SK-N-SH (cell line): ENCODE results near the gene CCDC14.
"Not testable (repeated sequence)": the region's sequence is repeated elsewhere in the genome, so short reads cannot be mapped to it uniquely, and the experiment has no call there.

Source experiments
- EP300 ChIP-seq, 2 experiments: IDR thresholded peaks; 2 replicates each; pipeline versions ENCODE4 v1.4.0 to v1.6.1; 2012; ENCODE audit warnings: borderline replicate concordance in 1 of 2, low read depth in 1 of 2, low read length in 1 of 2
- FOSL2 ChIP-seq: IDR thresholded peaks from 2 replicates; pipeline ENCODE4 v1.4.0; 2012; ENCODE audit warnings: low read depth, mild to moderate bottlenecking, moderate library complexity, borderline replicate concordance
- FOXJ3 ChIP-seq: sonication (generic); formaldehyde crosslinking; IDR thresholded peaks from 2 replicates; pipeline ENCODE4 v1.5.1; 2020; ENCODE audit warnings: mild to moderate bottlenecking, missing genetic modification reagents
- MXI1 ChIP-seq: IDR thresholded peaks from 2 replicates; pipeline ENCODE4 v1.6.1; 2012; ENCODE audit warnings: mild to moderate bottlenecking, low read depth, low read length, improper control_type of control experiment
- NRF1 ChIP-seq: IDR thresholded peaks from 2 replicates; pipeline ENCODE4 v1.6.1; 2012; ENCODE audit warnings: low read depth, mild to moderate bottlenecking, low read length
- POLR2AphosphoS5 ChIP-seq: IDR thresholded peaks from 2 replicates; pipeline ENCODE4 v1.6.1; 2012; ENCODE audit warnings: low read depth, low read length
- RAD21 ChIP-seq: IDR thresholded peaks from 2 replicates; pipeline ENCODE4 v1.6.1; 2012; ENCODE audit warnings: mild to moderate bottlenecking, low read length
- RCOR1 ChIP-seq: fragments of 150-350 bp; IDR thresholded peaks from 2 replicates; pipeline ENCODE4 v1.6.1; 2017; ENCODE audit warnings: antibody characterized with exemption, low read length
- SIN3A ChIP-seq: IDR thresholded peaks from 2 replicates; pipeline ENCODE4 v1.6.1; 2012; ENCODE audit warnings: low read depth, mild to moderate bottlenecking, low read length, moderate library complexity, borderline replicate concordance
- SMC3 ChIP-seq: IDR thresholded peaks from 2 replicates; pipeline ENCODE4 v1.6.1; 2012; ENCODE audit warnings: low read depth, low read length, improper control_type of control experiment
- TAF1 ChIP-seq: IDR thresholded peaks from 2 replicates; pipeline ENCODE4 v1.6.1; 2012; ENCODE audit warnings: low read depth, mild to moderate bottlenecking, low read length, moderate library complexity, borderline replicate concordance
- TEAD4 ChIP-seq: IDR thresholded peaks from 2 replicates; pipeline ENCODE4 v1.4.0; 2012; ENCODE audit warnings: mild to moderate bottlenecking, borderline replicate concordance; ENCODE audit not compliant: insufficient read depth
- TF ChIP-seq, protein P1 (sequence below): fragments of 200-600 bp; sonication (generic); IDR thresholded peaks from 2 replicates; pipeline ENCODE4 v1.6.1; 2017; ENCODE audit warnings: antibody characterized with exemption, mild to moderate bottlenecking, moderate library complexity
- TF ChIP-seq, protein P2 (sequence below): IDR thresholded peaks from 2 replicates; pipeline ENCODE4 v1.4.0; 2012; ENCODE audit warnings: low read depth, borderline replicate concordance

DNA sequence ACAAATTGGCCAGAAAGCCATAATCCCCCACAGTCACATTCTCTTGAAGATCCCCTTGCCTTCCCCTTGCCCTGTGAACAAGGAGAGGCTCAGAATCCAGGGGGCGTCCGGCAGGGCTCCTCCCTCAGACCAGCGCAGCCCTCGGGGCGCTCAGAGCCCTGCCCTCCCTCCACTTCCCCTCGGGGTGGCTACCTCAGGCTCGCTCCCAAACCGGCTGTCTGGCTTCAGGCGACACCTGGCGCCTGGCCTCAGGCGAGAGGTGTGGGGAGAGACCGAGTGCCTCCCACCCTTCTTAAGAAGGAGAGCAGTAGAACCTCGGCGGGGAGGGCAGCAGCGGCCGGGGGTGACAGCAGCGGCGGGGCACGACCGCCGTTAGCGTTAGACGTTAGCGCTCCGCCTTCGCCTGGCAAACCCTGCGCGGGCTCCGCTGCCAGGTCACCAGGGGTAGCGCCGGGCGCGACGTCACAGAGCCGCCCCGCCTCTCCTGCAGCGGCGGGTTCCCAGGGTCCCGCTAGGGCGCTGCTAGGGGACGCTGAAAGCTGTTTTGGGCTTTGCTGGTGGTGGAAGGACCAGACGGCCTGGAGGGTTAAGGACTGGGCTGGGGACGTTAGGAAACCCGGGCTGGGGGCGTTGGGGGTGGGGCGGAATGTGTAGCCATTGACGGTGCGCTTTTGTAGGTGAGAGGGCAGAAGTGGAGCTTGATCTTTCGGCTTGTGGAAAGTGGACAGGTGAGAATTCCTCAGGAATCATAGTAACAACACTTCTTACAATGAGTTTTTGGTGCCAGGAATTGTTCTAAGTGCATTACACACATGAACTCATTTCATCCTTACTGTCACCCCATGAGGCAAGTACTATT lies 30.9 kb upstream of the CCDC14 start, which contains the start of gene ROPN1:
- TF ChIP-seq, protein P1, sequence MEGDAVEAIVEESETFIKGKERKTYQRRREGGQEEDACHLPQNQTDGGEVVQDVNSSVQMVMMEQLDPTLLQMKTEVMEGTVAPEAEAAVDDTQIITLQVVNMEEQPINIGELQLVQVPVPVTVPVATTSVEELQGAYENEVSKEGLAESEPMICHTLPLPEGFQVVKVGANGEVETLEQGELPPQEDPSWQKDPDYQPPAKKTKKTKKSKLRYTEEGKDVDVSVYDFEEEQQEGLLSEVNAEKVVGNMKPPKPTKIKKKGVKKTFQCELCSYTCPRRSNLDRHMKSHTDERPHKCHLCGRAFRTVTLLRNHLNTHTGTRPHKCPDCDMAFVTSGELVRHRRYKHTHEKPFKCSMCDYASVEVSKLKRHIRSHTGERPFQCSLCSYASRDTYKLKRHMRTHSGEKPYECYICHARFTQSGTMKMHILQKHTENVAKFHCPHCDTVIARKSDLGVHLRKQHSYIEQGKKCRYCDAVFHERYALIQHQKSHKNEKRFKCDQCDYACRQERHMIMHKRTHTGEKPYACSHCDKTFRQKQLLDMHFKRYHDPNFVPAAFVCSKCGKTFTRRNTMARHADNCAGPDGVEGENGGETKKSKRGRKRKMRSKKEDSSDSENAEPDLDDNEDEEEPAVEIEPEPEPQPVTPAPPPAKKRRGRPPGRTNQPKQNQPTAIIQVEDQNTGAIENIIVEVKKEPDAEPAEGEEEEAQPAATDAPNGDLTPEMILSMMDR = not testable (repeated sequence)
- not testable (repeated sequence) for TF ChIP-seq EP300 (IDR thresholded peaks at IDR 0.05; ENCODE audit: borderline replicate concordance in 1 of 2, low read depth in 1 of 2, low read length in 1 of 2); SMC3; NRF1; MXI1; FOSL2; POLR2AphosphoS5; RCOR1; FOXJ3 (CRISPR knock-in tag); TAF1; TEAD4; RAD21; SIN3A
- TF ChIP-seq, protein P2, sequence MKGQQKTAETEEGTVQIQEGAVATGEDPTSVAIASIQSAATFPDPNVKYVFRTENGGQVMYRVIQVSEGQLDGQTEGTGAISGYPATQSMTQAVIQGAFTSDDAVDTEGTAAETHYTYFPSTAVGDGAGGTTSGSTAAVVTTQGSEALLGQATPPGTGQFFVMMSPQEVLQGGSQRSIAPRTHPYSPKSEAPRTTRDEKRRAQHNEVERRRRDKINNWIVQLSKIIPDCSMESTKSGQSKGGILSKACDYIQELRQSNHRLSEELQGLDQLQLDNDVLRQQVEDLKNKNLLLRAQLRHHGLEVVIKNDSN = not testable (repeated sequence)
